Ishikawa (cell line): Measurements from ENCODE around the gene OPCML.

Experiments
- CEBPB ChIP-seq: IDR thresholded peaks from 2 replicates; pipeline ENCODE4 v1.6.1; 2012
- CREB1 ChIP-seq: IDR thresholded peaks from 2 replicates; pipeline ENCODE4 v1.6.1; 2012; ENCODE audit warnings: low read depth
- EGR1 ChIP-seq: IDR thresholded peaks from 2 replicates; pipeline ENCODE4 v1.6.1; 2012
- EP300 ChIP-seq: IDR thresholded peaks from 2 replicates; pipeline ENCODE4 v1.6.1; 2012; ENCODE audit warnings: borderline replicate concordance
- NFIC ChIP-seq: IDR thresholded peaks from 2 replicates; pipeline ENCODE4 v1.6.1; 2012
- RAD21 ChIP-seq: IDR thresholded peaks from 2 replicates; pipeline ENCODE4 v1.6.1; 2012; ENCODE audit warnings: low read depth
- TAF1 ChIP-seq: IDR thresholded peaks from 2 replicates; pipeline ENCODE4 v1.6.1; 2012; ENCODE audit warnings: low read depth, mild to moderate bottlenecking
- TEAD4 ChIP-seq: IDR thresholded peaks from 2 replicates; pipeline ENCODE4 v1.6.1; 2012
- YY1 ChIP-seq: IDR thresholded peaks from 2 replicates; pipeline ENCODE4 v1.6.1; 2012; ENCODE audit warnings: low read depth
- TF ChIP-seq, protein P1 (sequence below): IDR thresholded peaks from 2 replicates; pipeline ENCODE4 v1.6.1; 2012; ENCODE audit warnings: low read depth, mild to moderate bottlenecking
- TF ChIP-seq, protein P2 (sequence below): IDR thresholded peaks from 2 replicates; pipeline ENCODE4 v1.6.1; 2012

DNA sequence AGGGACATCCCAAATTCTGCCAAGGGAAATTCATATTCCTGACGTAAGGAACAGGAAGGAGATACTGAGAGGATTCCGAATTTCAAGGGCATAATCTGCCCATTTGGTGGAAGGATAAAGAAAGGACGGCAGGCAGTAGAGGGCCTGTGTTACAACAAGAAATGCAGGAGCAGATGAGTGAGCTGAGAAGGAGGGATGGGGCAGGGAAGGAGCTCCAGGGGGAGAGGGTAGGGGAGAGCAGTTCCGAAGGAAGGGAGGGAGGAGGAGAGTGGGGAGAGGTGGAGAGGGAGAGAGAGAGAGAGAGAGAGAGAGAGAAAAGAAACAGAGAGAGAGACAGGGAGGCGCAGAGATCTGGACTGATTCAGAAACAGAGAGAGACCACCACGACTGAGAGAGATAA lies 843 bp downstream of the OPCML start:
- TF ChIP-seq YY1 (no peak), TAF1 (no peak), CEBPB (no peak), TEAD4 (no peak), NFIC (no peak), EGR1 (no peak), CREB1 (no peak), EP300 (no peak), RAD21 (no peak)
- TF ChIP-seq, protein P1, sequence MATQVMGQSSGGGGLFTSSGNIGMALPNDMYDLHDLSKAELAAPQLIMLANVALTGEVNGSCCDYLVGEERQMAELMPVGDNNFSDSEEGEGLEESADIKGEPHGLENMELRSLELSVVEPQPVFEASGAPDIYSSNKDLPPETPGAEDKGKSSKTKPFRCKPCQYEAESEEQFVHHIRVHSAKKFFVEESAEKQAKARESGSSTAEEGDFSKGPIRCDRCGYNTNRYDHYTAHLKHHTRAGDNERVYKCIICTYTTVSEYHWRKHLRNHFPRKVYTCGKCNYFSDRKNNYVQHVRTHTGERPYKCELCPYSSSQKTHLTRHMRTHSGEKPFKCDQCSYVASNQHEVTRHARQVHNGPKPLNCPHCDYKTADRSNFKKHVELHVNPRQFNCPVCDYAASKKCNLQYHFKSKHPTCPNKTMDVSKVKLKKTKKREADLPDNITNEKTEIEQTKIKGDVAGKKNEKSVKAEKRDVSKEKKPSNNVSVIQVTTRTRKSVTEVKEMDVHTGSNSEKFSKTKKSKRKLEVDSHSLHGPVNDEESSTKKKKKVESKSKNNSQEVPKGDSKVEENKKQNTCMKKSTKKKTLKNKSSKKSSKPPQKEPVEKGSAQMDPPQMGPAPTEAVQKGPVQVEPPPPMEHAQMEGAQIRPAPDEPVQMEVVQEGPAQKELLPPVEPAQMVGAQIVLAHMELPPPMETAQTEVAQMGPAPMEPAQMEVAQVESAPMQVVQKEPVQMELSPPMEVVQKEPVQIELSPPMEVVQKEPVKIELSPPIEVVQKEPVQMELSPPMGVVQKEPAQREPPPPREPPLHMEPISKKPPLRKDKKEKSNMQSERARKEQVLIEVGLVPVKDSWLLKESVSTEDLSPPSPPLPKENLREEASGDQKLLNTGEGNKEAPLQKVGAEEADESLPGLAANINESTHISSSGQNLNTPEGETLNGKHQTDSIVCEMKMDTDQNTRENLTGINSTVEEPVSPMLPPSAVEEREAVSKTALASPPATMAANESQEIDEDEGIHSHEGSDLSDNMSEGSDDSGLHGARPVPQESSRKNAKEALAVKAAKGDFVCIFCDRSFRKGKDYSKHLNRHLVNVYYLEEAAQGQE = no peak
- TF ChIP-seq, protein P2, sequence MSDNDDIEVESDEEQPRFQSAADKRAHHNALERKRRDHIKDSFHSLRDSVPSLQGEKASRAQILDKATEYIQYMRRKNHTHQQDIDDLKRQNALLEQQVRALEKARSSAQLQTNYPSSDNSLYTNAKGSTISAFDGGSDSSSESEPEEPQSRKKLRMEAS = no peak
